Measurements from ENCODE around the gene PEX5L. TPM values are rescaled to one million over a fixed set of nuclear protein-coding genes. Genes with fewer than 3 reads are reported as not detected.

PEX5L gene
- total and polyA plus RNA-seq, 2 experiments from 2014 or later, result 0.07 to 0.30 TPM

GRCh38 chr3:179958143-179958542 is 78.6 kb downstream of the PEX5L start:
- TF ChIP-seq CTCF (IDR thresholded peaks at IDR 0.05; ENCODE audit: low read depth, low read length), result no peak
- H3K27ac ChIP-seq, result no peak overlapping the region
- H3K27me3 ChIP-seq, result no peaks in the 10 kb centered on the region
- no peak overlapping the region for H3K4me3 ChIP-seq
- no peaks in the 10 kb centered on the region for H3K9me3 ChIP-seq (ENCODE audit: low read depth)
- no peaks in the 10 kb centered on the region for H3K36me3 ChIP-seq
- DNase-seq (ENCODE audit: low read depth in 1 of 2, low spot score in 1 of 2), result no peak
- peaks cover 2% of the 10 kb centered on the region for H3K4me1 ChIP-seq (ENCODE audit: low read depth)

- H3K4me3 ChIP-seq, result no peak overlapping the region
- no peaks in the 10 kb centered on the region for H3K27me3 ChIP-seq
- no peak overlapping the region for H3K27ac ChIP-seq
Observed at GRCh38 chr3:179957264-179957845, 79.4 kb downstream of the PEX5L start.

GRCh38 chr3:179956416-179956830 is 80.3 kb downstream of the PEX5L start:
- H3K4me1 ChIP-seq (ENCODE audit: low read depth), result peaks cover 2% of the 10 kb centered on the region
- no peaks in the 10 kb centered on the region for H3K9me3 ChIP-seq (ENCODE audit: low read depth)
- no peak overlapping the region for H3K4me3 ChIP-seq
- H3K27ac ChIP-seq, result no peak overlapping the region
- no peak for DNase-seq (ENCODE audit: low read depth in 1 of 2, low spot score in 1 of 2)
- H3K27me3 ChIP-seq, result no peaks in the 10 kb centered on the region
- TF ChIP-seq CTCF (IDR thresholded peaks at IDR 0.05; ENCODE audit: low read depth, low read length), result no peak
- no peaks in the 10 kb centered on the region for H3K36me3 ChIP-seq

More at GRCh38 chr3:179957264-179957845, 79.4 kb downstream of the PEX5L start:
- Histone ChIP-seq H3K9me3 (ENCODE audit: low read depth) (no peaks in the 10 kb centered on the region), H3K4me1 (ENCODE audit: low read depth) (peaks cover 2% of the 10 kb centered on the region), H3K36me3 (no peaks in the 10 kb centered on the region)
- peak in 1 of 2 donors; percentile 46 for DNase-seq (ENCODE audit: low read depth in 1 of 2, low spot score in 1 of 2)
- TF ChIP-seq CTCF (IDR thresholded peaks at IDR 0.05; ENCODE audit: low read depth, low read length), result no peak

- Histone ChIP-seq H3K4me1 (ENCODE audit: low read depth) (peaks cover 2% of the 10 kb centered on the region), H3K27me3 (no peaks in the 10 kb centered on the region), H3K27ac (no peak overlapping the region), H3K4me3 (no peak overlapping the region), H3K36me3 (no peaks in the 10 kb centered on the region), H3K9me3 (ENCODE audit: low read depth) (no peaks in the 10 kb centered on the region)
- DNase-seq (ENCODE audit: low read depth in 1 of 2, low spot score in 1 of 2), result no peak
- TF ChIP-seq CTCF (IDR thresholded peaks at IDR 0.05; ENCODE audit: low read depth, low read length), result no peak
Observed at GRCh38 chr3:179955809-179956208, 80.9 kb downstream of the PEX5L start.

GRCh38 chr3:179955286-179955685 is 81.5 kb downstream of the PEX5L start:
- H3K27ac ChIP-seq, result no peak overlapping the region
- peaks cover 2% of the 10 kb centered on the region for H3K4me1 ChIP-seq (ENCODE audit: low read depth)
- no peak overlapping the region for H3K4me3 ChIP-seq
- H3K27me3 ChIP-seq, result no peaks in the 10 kb centered on the region
- H3K9me3 ChIP-seq (ENCODE audit: low read depth), result no peaks in the 10 kb centered on the region
- no peaks in the 10 kb centered on the region for H3K36me3 ChIP-seq
- no peak for DNase-seq (ENCODE audit: low read depth in 1 of 2, low spot score in 1 of 2)
- TF ChIP-seq CTCF (IDR thresholded peaks at IDR 0.05; ENCODE audit: low read depth, low read length), result no peak

All from cardiac muscle cell (in vitro differentiated cells and primary cell).